Esophagus muscularis mucosa (tissue), 2 donors: ENCODE data around the gene TEDDM1.

Experiments
- EP300 ChIP-seq: sonication (generic); formaldehyde crosslinking; IDR thresholded peaks from one replicate; pipeline ENCODE4 v1.6.1; 2017; ENCODE audit warnings: antibody characterized with exemption
- POLR2A ChIP-seq: fragments of 450-650 bp; IDR thresholded peaks from one replicate; pipeline ENCODE4 v1.6.1; 2017; ENCODE audit warnings: antibody characterized with exemption, moderate library complexity, mild to moderate bottlenecking, low read depth

DNA sequence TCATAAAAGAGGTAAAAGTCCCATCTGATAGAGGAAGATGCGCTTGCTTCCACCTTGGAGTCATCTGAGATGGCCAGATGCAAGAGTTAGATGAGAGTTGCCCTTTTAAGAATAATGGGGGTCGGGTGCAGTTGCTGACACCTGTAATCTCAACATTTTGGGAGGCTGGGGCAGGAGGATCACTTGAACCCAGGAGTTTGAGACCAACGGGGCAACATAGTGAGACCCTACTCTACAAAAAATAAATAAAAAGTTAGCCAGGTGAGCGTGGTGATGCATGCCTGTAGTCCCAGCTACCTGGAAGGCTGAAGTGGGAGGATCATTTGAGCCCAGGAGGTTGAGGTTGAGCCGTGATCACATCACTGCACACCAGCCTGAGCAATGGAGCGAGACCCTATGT lies 13.5 kb upstream of the TEDDM1 start:
- TF ChIP-seq POLR2A (no peak), EP300 (no peak)
